ENCODE data around the gene RIN3.
"Not testable (repeated sequence)": the region's sequence is repeated elsewhere in the genome, so short reads cannot be mapped to it uniquely, and the experiment has no call there.

The RIN3 gene

DNA sequence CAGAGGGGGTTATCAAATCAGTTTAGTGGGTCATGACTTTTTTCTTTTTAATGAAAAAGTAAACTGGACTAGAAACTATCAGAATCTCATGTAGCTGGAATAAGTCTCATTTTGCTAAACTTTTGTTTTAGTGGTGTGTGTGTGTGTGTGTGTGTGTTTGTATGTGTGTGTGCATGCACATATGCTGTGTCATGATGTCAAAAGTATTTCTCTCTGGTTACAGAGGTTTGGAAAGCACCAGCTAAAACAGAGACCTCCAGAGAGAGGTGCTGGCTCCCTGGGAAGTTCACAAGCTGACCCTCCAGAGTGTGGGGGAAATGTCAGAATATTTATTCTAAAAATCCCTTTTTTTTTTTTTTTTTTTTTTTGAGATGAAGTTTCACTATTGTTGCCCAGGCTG lies 120.1 kb downstream of the RIN3 start:
- TF ChIP-seq CTCF (IDR thresholded peaks at IDR 0.05; ENCODE audit: extremely low read depth, insufficient read depth, missing control alignments) = no peak
- no peak for DNase-seq (ENCODE audit: low spot score)
- in situ Hi-C loops (cut with MboI; ENCODE audit: low pct_unique_long_range_greater_than_20kb, low sequenced_read_pairs, unreplicated experiment) = no loop called here

DNA sequence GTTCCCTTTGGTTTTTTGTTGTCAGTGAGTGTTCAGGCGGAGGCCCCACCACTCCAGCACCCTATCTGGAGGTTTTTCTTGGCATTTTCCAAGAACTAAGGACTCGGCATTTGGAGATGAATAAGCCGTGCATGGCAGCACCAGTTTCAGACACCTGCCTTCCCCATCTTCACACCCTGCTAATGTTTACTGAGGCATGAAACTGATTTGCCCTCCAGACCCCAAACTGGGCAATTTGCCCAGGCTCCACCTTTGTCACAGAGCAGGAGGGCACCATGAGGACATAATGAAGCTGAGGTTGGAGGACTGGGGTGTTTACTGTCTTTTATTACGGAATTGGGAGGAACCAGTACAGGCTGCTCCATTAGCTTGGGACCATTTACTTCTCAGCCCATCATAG lies 121.5 kb downstream of the RIN3 start:
- no peak for DNase-seq (ENCODE audit: low spot score)
- TF ChIP-seq CTCF (IDR thresholded peaks at IDR 0.05; ENCODE audit: extremely low read depth, insufficient read depth, missing control alignments) = no peak
- in situ Hi-C loops (cut with MboI; ENCODE audit: low pct_unique_long_range_greater_than_20kb, low sequenced_read_pairs, unreplicated experiment) = no loop called here

DNA sequence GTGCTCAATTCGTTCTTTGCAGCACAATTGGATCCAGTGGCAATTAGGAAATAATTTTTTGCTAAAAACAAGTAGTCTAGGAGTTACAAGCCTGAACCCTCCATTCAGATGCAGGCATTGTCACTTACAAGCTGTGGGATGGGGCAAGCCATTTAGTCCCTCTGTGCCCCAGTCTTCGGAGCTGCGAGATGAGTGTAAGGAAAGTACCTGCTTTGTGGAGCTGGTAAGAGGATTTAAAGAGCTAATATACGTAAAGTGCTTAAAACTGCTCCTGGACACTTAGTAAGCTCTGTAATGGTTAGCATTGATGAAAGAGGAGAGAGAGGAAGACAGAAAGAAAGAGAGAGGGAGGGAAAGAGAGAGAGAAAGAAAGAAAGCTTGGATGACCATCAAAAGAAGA lies 122.3 kb downstream of the RIN3 start:
- no peak for DNase-seq (ENCODE audit: low spot score)
- in situ Hi-C loops (cut with MboI; ENCODE audit: low pct_unique_long_range_greater_than_20kb, low sequenced_read_pairs, unreplicated experiment) = no loop called here
- TF ChIP-seq CTCF (IDR thresholded peaks at IDR 0.05; ENCODE audit: extremely low read depth, insufficient read depth, missing control alignments) = no peak

DNA sequence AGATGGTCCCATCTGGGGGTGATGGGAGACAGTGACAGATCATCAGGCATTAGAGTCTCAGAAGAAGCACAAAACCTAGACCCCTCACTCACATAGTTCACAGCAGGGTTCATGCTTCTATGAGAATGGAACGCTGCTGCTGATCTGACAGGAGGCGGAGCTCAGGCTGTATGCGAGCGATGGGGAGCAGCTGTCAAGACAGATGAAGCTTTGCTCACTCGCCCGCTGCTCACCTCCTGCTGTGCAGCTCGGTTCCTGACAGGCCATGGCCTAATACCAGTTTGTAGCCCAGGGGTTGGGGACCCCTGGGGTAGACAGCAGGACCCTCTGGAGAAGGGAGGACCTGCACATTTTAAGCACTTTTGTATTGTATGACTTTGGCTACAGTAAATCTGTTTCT lies 123.6 kb downstream of the RIN3 start:
- in situ Hi-C loops (cut with MboI; ENCODE audit: low pct_unique_long_range_greater_than_20kb, low sequenced_read_pairs, unreplicated experiment) = no loop called here
- TF ChIP-seq CTCF (IDR thresholded peaks at IDR 0.05; ENCODE audit: extremely low read depth, insufficient read depth, missing control alignments) = no peak
- no peak for DNase-seq (ENCODE audit: low spot score)

GRCh38 chr14:92637864-92638263 lies 124.3 kb downstream of the RIN3 start:
- TF ChIP-seq CTCF (IDR thresholded peaks at IDR 0.05; ENCODE audit: extremely low read depth, insufficient read depth, missing control alignments) = no peak
- in situ Hi-C loops (cut with MboI; ENCODE audit: low pct_unique_long_range_greater_than_20kb, low sequenced_read_pairs, unreplicated experiment) = no loop called here
- no peak for DNase-seq (ENCODE audit: low spot score)

- no peak for DNase-seq (ENCODE audit: low spot score)
- TF ChIP-seq CTCF (IDR thresholded peaks at IDR 0.05; ENCODE audit: extremely low read depth, insufficient read depth, missing control alignments) = no peak
- in situ Hi-C loops (cut with MboI; ENCODE audit: low pct_unique_long_range_greater_than_20kb, low sequenced_read_pairs, unreplicated experiment) = no loop called here
Measured at GRCh38 chr14:92638266-92638665, 124.7 kb downstream of the RIN3 start.

GRCh38 chr14:92638904-92639303 lies 125.3 kb downstream of the RIN3 start:
- TF ChIP-seq CTCF (IDR thresholded peaks at IDR 0.05; ENCODE audit: extremely low read depth, insufficient read depth, missing control alignments) = no peak
- no peak for DNase-seq (ENCODE audit: low spot score)
- in situ Hi-C loops (cut with MboI; ENCODE audit: low pct_unique_long_range_greater_than_20kb, low sequenced_read_pairs, unreplicated experiment) = no loop called here

DNA sequence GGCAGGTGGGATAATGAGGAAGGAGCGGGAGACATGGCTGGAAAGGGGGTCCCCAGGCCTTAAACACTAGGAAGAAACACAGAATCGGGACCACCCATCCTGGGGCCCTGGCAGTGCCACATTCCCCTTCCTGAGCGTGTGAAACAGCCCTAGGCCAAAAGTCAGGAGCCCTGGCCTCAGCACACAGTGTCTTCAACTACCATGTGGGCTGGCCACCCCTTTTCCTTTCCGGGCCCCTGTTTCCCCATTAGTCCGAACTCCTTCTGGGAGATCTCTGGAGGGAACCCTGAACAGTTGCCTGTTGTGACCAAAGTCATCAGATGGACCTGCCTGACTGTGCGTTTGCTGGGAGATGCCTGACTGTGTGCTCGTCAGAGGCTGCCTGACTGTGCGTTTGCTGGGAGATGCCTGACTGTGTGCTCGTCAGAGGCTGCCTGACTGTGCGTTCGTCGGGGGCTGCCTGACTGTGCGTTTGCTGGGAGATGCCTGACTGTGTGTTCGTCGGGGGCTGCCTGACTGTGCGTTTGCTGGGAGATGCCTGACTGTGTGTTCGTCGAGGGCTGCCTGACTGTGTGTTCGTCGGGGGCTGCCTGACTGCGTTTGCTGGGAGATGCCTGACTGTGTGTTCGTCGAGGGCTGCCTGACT lies 126.0 kb downstream of the RIN3 start:
- DNase-seq (ENCODE audit: low spot score); in situ Hi-C loops (cut with MboI; ENCODE audit: low pct_unique_long_range_greater_than_20kb, low sequenced_read_pairs, unreplicated experiment): not testable (repeated sequence)
